Measurements from ENCODE around the gene ADGRG2. TPM values are rescaled to one million over a fixed set of nuclear protein-coding genes. Genes with fewer than 3 reads are reported as not detected.

ADGRG2 gene
- total and polyA plus RNA-seq, 2 of the 13 experiments (the other 11 are each of a cell fraction or from before 2014, with no cell fraction given), result not detected

DNA sequence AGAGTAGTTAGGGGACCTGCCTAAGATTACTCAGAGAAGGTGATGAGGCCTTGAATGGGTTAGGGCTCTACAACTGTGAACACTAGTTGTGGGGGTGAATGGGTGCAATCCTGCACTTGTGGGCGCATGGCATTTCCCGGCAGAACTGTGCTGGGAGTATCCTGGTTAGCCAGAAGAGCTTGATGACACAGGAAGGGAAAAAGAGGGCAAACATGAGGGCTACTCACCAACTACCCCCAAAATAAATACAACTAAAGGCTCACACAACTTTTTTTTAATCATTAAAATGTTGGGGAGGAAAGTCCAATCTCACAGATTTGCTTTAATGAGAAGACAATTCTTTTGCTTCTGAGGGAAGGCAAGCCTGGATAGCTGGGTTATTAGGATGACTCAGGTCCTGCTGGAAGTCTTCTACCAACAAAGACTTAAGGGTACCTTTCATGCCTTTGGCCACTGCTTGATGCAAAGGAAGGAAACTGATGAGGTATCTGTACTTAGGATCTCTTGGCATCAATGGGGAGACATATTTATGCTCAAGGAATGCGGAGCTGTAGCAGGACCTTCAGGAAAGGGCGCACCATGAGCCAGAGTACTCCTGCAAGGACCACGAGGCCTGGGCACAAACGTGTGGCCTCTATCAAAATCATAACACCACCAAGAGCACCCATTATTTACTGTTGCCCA is 141.0 kb downstream of the ADGRG2 start:
- peak; percentile 68 for FAIRE-seq
- TF ChIP-seq MED1 (CRISPR knock-in tag; IDR thresholded peaks at IDR 0.05) (peak; percentile 71), RBFOX2 (IDR thresholded peaks at IDR 0.05; ENCODE audit: low read depth, low read length) (no peak), PAXIP1 (CRISPR knock-in tag; conservative IDR thresholded peaks at IDR 0.05) (0 out of 2 replicates have a peak, but pooled peaks have one; percentile 18), MXI1 (IDR thresholded peaks at IDR 0.05; ENCODE audit: borderline replicate concordance, low read depth, low read length) (peak; percentile 22; the same call in 1 of the 3 replicates), KLF13 (CRISPR knock-in tag; IDR thresholded peaks at IDR 0.05) (no peak), LBX2 (CRISPR knock-in tag; IDR thresholded peaks at IDR 0.05; ENCODE audit: borderline replicate concordance) (no peak), SCMH1 (CRISPR knock-in tag; IDR thresholded peaks at IDR 0.05; ENCODE audit: borderline replicate concordance) (no peak), CREB1 (IDR thresholded peaks at IDR 0.05) (no peak), CREB1 (CRISPR knock-in tag; IDR thresholded peaks at IDR 0.05) (0 out of 2 replicates have a peak, but pooled peaks have one; percentile 13), ZNF674 (CRISPR knock-in tag; IDR thresholded peaks at IDR 0.05; ENCODE audit: low read depth) (no peak), ETV5 (CRISPR knock-in tag; IDR thresholded peaks at IDR 0.05; ENCODE audit: borderline replicate concordance) (peak; percentile 18; the same call in 1 of the 2 replicates), IKZF4 (CRISPR knock-in tag; IDR thresholded peaks at IDR 0.05; ENCODE audit: borderline replicate concordance, low read depth, not compliant biosample characterization) (no peak), SAP130 (CRISPR knock-in tag; IDR thresholded peaks at IDR 0.05; ENCODE audit: low read depth) (peak; percentile 53), RXRB (CRISPR knock-in tag; IDR thresholded peaks at IDR 0.05; ENCODE audit: borderline replicate concordance) (no peak)
- TF ChIP-seq, protein P1, sequence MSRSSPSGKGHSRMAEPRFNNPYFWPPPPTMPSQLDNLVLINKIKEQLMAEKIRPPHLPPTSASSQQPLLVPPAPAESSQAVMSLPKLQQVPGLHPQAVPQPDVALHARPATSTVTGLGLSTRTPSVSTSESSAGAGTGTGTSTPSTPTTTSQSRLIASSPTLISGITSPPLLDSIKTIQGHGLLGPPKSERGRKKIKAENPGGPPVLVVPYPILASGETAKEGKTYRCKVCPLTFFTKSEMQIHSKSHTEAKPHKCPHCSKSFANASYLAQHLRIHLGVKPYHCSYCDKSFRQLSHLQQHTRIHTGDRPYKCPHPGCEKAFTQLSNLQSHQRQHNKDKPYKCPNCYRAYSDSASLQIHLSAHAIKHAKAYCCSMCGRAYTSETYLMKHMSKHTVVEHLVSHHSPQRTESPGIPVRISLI (CRISPR knock-in tag; IDR thresholded peaks at IDR 0.05; ENCODE audit: borderline replicate concordance), result peak; percentile 16; the same call in 1 of the 2 replicates
- TF ChIP-seq, protein P2, sequence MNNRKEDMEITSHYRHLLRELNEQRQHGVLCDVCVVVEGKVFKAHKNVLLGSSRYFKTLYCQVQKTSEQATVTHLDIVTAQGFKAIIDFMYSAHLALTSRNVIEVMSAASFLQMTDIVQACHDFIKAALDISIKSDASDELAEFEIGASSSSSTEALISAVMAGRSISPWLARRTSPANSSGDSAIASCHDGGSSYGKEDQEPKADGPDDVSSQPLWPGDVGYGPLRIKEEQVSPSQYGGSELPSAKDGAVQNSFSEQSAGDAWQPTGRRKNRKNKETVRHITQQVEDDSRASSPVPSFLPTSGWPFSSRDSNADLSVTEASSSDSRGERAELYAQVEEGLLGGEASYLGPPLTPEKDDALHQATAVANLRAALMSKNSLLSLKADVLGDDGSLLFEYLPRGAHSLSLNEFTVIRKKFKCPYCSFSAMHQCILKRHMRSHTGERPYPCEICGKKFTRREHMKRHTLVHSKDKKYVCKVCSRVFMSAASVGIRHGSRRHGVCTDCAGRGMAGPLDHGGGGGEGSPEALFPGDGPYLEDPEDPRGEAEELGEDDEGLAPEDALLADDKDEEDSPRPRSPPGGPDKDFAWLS (CRISPR knock-in tag; IDR thresholded peaks at IDR 0.05; ENCODE audit: borderline replicate concordance), result no peak
- TF ChIP-seq, protein P3, sequence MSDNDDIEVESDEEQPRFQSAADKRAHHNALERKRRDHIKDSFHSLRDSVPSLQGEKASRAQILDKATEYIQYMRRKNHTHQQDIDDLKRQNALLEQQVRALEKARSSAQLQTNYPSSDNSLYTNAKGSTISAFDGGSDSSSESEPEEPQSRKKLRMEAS (IDR thresholded peaks at IDR 0.05), result peak; percentile 49

More for the DNA sequence above, 141.0 kb downstream of the ADGRG2 start:
- ATAC-seq (peak; percentile 36), DNase-seq (ENCODE audit: low spot score) (peak; percentile 47)
- Histone ChIP-seq H3K9ac (ENCODE audit: insufficient read depth, low read depth, low read length) (peak overlapping the region; percentile 39; the same call in 1 of the 2 replicates), H2AFZ (ENCODE audit: low read length) (no peak overlapping the region), H3K4me3 (replicated peaks in 1 of 3; ENCODE audit: insufficient read depth in 1 of 3, low read depth in 2 of 3, low read length in 3 of 3) (peak overlapping the region; percentile 38 to 80 (median 75); a peak in 5 of 6 replicates), H3K4me1 (ENCODE audit: insufficient read depth, low read length) (peaks cover 28% of the 10 kb centered on the region), H3K79me2 (ENCODE audit: insufficient read depth, low read length) (peaks cover 58% of the 10 kb centered on the region), H3K27ac (ENCODE audit: extremely low read length, insufficient read depth, low read length) (peak overlapping the region; percentile 68), H3K4me2 (ENCODE audit: low read depth, low read length) (peak overlapping the region; percentile 77), H3K36me3 (replicated peaks in 1 of 2; ENCODE audit: control insufficient read depth in 1 of 2, insufficient read depth in 2 of 2, low read length in 2 of 2) (no peaks in the 10 kb centered on the region), H4K20me1 (ENCODE audit: insufficient read depth, low read length) (no peaks in the 10 kb centered on the region), H3K9me3 (ENCODE audit: low read length) (no peaks in the 10 kb centered on the region), H3K27me3 (ENCODE audit: control insufficient read depth in 1 of 2, insufficient read depth in 2 of 2, low read length in 2 of 2) (no peaks in the 10 kb centered on the region)
- BruUV-seq (replicated peaks), result no TSS peak
- ChIA-PET POLR2A (no interaction called here), CTCF (ENCODE audit: low intra/inter-chr PET ratio, low total read pairs) (no interaction called here)
- 13% methylated on average over 2 of the region's 6 CpGs for WGBS (ENCODE audit: low lambda C conversion rate)
- in situ Hi-C loops (cut with HindIII; ENCODE audit: extremely low pct_ligation_motif_present, low pct_unique_long_range_greater_than_20kb) (no loop called here), intact Hi-C loops (cut with micrococcal nuclease; ENCODE audit: unreplicated experiment) (no loop called here)

Measured in HepG2 (cell line).